WTC11 (cell line): ENCODE data around the gene GPR17. TPM values are rescaled to one million over a fixed set of nuclear protein-coding genes. Genes with fewer than 3 reads are reported as not detected.
A peak's percentile ranks its signal among the peaks of the same experiment; 100 is the strongest.

Experiments used
- ATAC-seq: fragments of 200-7000 bp; cut with Tn5 transposase; 2 replicates; pipeline ENCODE4 v1.10.0; 2021; ENCODE audit warnings: mild to moderate bottlenecking, moderate library complexity
- CTCF ChIA-PET: fragments of 300-600 bp; sonication (Branson Sonifier 250); formaldehyde crosslinking; loops from one replicate; lab custom pipeline; 2021; ENCODE audit warnings: antibody characterized with exemption; lab: Charles Lee
- POLR2A ChIA-PET: fragments of 350-600 bp; sonication (Branson Sonifier 250); formaldehyde crosslinking; loops from one replicate; lab custom pipeline; 2021; ENCODE audit warnings: antibody characterized with exemption; lab: Charles Lee
- DNase-seq: peaks from one replicate; pipeline ENCODE4 v3.0.0; 2021; ENCODE audit warnings: low spot score
- H3K27ac Mint-ChIP-seq: 2 replicates; pipeline ENCODE4 v1.8.0; 2021; ENCODE audit warnings: mixed read lengths
- H3K27me3 Mint-ChIP-seq: 2 replicates; pipeline ENCODE4 v1.8.0; 2021; ENCODE audit warnings: low read depth, mild to moderate bottlenecking, moderate library complexity, mixed read lengths
- H3K36me3 Mint-ChIP-seq: 2 replicates; pipeline ENCODE4 v1.8.0; 2021; ENCODE audit warnings: mixed read lengths
- H3K4me1 Mint-ChIP-seq: 2 replicates; pipeline ENCODE4 v1.8.0; 2022; ENCODE audit warnings: mixed read lengths
- H3K4me3 Mint-ChIP-seq: 2 replicates; pipeline ENCODE4 v1.8.0; 2021; ENCODE audit warnings: mild to moderate bottlenecking, moderate library complexity, mixed read lengths
- H3K9me3 Mint-ChIP-seq: 2 replicates; pipeline ENCODE4 v1.8.0; 2021; ENCODE audit warnings: mixed read lengths
- AFF4 ChIP-seq: sonication (generic); formaldehyde crosslinking; IDR thresholded peaks from 2 replicates; pipeline ENCODE4 v1.8.1; 2023; ENCODE audit warnings: mild to moderate bottlenecking, missing genetic modification reagents, borderline replicate concordance
- ATF2 ChIP-seq: sonication (generic); formaldehyde crosslinking; IDR thresholded peaks from 2 replicates; pipeline ENCODE4 v1.8.1; 2022; ENCODE audit warnings: low read depth, missing genetic modification reagents, borderline replicate concordance
- CREB1 ChIP-seq: sonication (generic); formaldehyde crosslinking; IDR thresholded peaks from 2 replicates; pipeline ENCODE4 v1.8.0; 2023; ENCODE audit warnings: mild to moderate bottlenecking, missing genetic modification reagents
- CTCF ChIP-seq: fragments of 200-600 bp; IDR thresholded peaks from 2 replicates; pipeline ENCODE4 v1.8.0; 2022; ENCODE audit warnings: antibody characterized with exemption
- GABPB1 ChIP-seq: sonication (generic); formaldehyde crosslinking; IDR thresholded peaks from 2 replicates; pipeline ENCODE4 v1.8.1; 2023; ENCODE audit warnings: mild to moderate bottlenecking, missing genetic modification reagents
- JAZF1 ChIP-seq: fragments of 250-450 bp; sonication (Bioruptor Pico); IDR thresholded peaks from 2 replicates; pipeline ENCODE4 v1.9.0; 2021; ENCODE audit warnings: moderate library complexity, mild to moderate bottlenecking, inconsistent platforms
- MYBL2 ChIP-seq: sonication (generic); formaldehyde crosslinking; IDR thresholded peaks from 2 replicates; pipeline ENCODE4 v1.8.1; 2023; ENCODE audit warnings: mild to moderate bottlenecking, moderate library complexity, missing genetic modification reagents
- NFE2L1 ChIP-seq: sonication (generic); formaldehyde crosslinking; IDR thresholded peaks from 2 replicates; pipeline ENCODE4 v1.8.1; 2023; ENCODE audit warnings: missing genetic modification reagents
- STAT6 ChIP-seq: sonication (generic); formaldehyde crosslinking; conservative IDR thresholded peaks from 2 replicates; pipeline ENCODE4 v1.8.1; 2023; ENCODE audit warnings: mild to moderate bottlenecking, low read depth, missing genetic modification reagents, moderate library complexity
- ZNF512 ChIP-seq: sonication (generic); formaldehyde crosslinking; IDR thresholded peaks from 2 replicates; pipeline ENCODE4 v1.8.1; 2022; ENCODE audit warnings: missing genetic modification reagents, borderline replicate concordance
- total RNA-seq: library from RNA; stranded (reverse); gene quantifications from 3 replicates; pipeline ENCODE4 v1.2.3, GENCODE V29; 2021

Gene GPR17
- total RNA-seq, 1 experiment from 2014 or later: not detected

- no peak for TF ChIP-seq AFF4 (CRISPR knock-in tag)
- no peak for TF ChIP-seq STAT6 (CRISPR knock-in tag)
- no peak for TF ChIP-seq NFE2L1 (CRISPR knock-in tag)
- no peak for TF ChIP-seq CREB1 (CRISPR knock-in tag)
Measured at GRCh38 chr2:127648321-127648720, 2.4 kb downstream of the GPR17 start (continued).

- Mint-ChIP-seq H3K9me3 (no peaks in the 10 kb centered on the region), H3K4me1 (peaks cover 9% of the 10 kb centered on the region), H3K27ac (no peak overlapping the region), H3K27me3 (peaks cover 2% of the 10 kb centered on the region; the same call in 1 of the 2 replicates), H3K4me3 (no peak overlapping the region), H3K36me3 (no peaks in the 10 kb centered on the region)
- ChIA-PET CTCF (interaction anchor here (1.0 to 4.3 kb wide), 16 partner anchors 10 to 123 kb away, joined by 3 to 120 read pairs (median 6); partner anchors contain the start of genes IWS1 and LIMS2), POLR2A (no interaction called here)
- ATAC-seq (peak; percentile 12), DNase-seq (no peak)
- TF ChIP-seq ATF2 (CRISPR knock-in tag) (no peak), ZNF512 (peak; percentile 90)
Measured at GRCh38 chr2:127649100-127649611, 3.2 kb downstream of the GPR17 start.

- ChIA-PET CTCF (interaction anchor here (0.6 to 4.3 kb wide), 24 partner anchors 10 to 124 kb away, joined by 3 to 120 read pairs (median 5); partner anchors contain the start of genes IWS1 and LIMS2), POLR2A (no interaction called here)
- Mint-ChIP-seq H3K36me3 (no peaks in the 10 kb centered on the region), H3K9me3 (no peaks in the 10 kb centered on the region), H3K4me3 (no peak overlapping the region), H3K27ac (no peak overlapping the region), H3K27me3 (peaks cover 2% of the 10 kb centered on the region; the same call in 1 of the 2 replicates), H3K4me1 (peaks cover 9% of the 10 kb centered on the region)
- DNase-seq (peak; percentile 88), ATAC-seq (peak; percentile 74)
- TF ChIP-seq CTCF (peak; percentile 72), JAZF1 (CRISPR knock-in tag) (no peak), GABPB1 (CRISPR knock-in tag) (no peak), MYBL2 (CRISPR knock-in tag) (no peak)
Measured at GRCh38 chr2:127649684-127650040, 3.7 kb downstream of the GPR17 start.
